NCI-H748 (cell line): ENCODE data around the gene CROCC.
"Not testable (repeated sequence)": the region's sequence is repeated elsewhere in the genome, so short reads cannot be mapped to it uniquely, and the experiment has no call there.

ENCODE experiments used
- DNase-seq: peaks from one replicate; lab custom pipeline; 2025; ENCODE audit not compliant: unreplicated experiment; lab: John Stamatoyannopoulos, UW

CROCC gene

DNA sequence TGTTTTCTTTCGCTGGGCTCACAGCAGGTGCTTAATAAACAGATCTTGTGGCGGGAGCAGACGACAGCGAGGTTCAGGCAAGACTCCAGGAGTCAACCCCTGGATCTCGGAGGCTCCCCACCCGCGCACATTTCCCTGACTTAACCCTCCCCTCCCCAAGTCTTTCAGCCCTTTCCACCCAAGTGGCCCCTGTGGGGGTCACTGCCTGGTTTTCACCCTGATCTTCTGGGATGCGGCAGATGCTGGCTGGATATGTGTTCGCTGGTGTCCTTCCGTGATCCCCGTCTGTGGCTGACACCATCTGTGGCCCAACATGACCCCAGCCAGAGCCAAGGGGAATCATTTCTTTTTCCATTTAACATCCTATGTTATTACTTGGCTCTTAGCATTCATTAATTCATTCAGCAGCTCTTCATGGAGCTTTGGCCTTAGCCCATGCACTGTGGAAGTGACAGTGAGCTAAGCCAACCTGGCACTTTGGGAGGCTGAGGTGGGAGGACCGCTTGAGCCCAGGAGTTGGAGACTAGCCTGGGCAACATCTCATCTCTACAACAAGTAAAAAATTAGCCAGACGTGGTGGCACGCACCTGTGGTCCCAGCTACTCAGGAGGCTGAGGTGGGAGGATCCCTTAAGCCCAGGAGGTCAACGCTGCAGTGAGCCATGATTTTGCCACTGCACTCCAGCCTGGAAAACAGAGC lies 6.7 kb upstream of the CROCC start:
- peak; percentile 44 for DNase-seq

DNA sequence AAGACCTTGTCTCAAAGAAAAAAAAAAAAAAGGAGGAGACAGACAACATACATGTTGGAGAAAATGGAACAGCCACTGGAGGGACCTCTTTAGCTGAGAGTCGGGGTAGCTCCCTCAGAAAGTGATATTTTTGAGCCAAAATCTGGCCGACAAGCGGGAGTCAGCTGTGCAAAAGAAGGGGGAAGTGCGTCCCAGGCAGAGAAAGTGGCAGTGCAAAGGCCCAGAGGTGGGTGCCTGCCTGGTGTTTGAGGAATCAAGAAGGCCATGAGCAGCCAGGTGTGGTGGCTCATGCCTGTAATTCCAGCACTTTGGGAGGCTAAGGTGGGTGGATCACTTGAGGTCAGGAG lies 6.1 kb upstream of the CROCC start:
- peak; percentile 17 for DNase-seq

DNA sequence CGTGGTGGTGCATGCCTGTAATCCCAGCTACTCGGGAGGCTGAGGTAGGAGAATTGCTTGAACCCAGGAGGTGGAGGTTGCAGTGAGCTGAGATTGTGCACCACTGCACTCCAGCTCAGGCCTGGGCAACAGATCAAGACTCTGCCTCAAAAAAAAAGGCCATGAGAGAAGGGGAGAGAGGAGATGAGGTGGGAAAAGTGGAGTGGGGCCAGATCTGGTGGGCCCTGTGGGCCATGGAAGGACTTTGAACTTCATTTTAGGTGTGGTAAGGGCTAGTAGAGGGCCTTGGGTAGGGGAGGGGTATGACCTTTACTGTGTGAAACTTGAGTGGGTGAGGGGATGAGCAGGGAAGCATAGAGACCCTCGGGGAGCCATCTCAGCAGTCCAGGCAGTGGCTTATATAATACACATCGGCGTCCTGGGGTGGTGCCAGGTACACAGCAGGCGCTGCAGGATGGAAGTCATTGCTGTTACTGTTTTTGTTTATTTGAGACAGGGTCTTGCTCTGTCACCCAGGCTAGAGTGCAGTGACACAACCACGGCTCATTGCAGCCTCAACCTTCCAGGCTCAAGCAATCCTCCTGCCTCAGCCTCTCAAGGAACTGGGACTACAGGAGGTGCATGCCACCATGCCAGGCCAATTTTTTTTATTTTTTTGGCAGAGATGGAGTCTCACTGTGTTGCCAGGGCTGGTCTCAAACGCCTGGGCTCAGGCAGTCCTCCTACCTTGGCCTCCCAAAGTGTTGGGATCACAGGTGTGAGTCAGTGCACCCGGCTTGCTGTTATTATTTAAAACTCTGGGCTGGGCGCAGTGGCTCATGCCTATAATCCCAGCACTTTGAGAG lies 5.5 kb upstream of the CROCC start:
- DNase-seq, result not testable (repeated sequence)

DNA sequence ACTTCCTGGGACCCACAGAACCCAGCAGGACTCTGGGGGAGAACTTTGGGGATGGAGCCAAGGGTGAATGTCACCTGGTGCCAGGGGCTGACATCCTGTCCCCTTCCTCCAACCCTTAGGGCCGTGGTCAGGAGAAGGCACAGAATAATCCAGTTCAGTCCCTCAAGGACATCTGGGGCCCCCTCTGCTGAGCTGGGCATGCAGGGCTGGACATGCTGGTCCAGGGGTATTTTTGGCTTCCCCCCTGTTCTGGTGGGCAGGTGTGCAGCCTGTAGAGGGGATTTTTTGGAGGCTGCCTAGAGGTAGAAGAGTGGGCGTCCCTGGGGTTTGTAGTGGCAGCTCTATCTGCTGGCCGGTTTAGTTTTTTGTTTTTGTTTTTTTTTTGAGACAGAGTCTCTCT lies 3.4 kb upstream of the CROCC start:
- no peak for DNase-seq

DNA sequence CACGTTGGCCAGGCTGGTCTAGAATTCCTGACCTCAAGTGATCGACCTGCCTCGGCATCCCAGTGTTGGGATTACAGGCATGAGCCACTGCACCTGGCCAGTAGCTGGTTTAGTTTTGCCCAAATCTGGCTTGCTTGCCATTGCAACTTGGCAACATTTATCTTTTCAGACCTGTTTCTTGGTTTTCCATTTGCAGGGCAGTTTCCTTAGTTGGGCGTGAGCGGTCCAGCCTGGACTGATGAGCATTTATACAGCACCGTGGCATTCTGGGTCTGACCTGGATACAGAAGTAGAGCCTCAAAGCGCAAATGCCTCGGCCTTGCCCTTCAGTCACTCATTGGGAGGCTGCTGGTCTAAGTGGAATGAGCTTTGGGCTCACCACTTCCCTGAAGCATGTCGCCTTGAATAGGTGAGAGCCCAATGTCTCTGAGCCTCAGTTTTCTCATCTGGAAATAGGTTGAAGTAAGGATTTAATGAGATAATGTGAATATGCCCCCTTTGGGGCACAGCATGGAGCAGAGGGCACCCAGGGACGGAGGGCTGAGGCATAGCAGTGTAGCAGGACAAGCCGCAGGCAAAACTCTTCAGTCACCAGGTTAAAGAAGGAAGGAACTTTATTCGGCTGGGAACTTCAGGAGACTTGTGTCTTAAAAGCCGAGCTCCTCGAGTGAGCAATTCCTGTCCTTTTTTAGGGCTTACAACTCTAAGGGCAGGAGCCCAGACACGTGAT lies 2.6 kb upstream of the CROCC start:
- not testable (repeated sequence) for DNase-seq

DNA sequence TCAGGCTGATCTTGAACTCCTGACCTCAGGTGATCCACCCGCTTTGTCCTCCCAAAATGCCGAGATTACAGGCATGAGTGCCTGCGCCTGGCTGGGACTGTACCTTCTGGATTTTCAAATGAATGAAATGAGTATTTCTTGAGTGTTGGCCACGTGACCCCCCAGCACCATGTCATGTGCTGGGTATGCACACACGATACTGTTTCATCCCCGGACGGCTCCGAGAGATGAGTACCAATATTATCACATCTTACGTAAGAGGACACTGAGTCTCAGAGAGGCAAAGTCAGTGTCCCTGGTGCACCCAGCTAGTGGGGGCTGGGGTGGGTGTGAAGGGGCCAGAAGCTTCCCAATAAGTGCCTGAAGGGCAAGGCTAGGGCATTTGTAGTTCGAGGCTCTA lies 780 bp upstream of the CROCC start:
- DNase-seq, result no peak

DNA sequence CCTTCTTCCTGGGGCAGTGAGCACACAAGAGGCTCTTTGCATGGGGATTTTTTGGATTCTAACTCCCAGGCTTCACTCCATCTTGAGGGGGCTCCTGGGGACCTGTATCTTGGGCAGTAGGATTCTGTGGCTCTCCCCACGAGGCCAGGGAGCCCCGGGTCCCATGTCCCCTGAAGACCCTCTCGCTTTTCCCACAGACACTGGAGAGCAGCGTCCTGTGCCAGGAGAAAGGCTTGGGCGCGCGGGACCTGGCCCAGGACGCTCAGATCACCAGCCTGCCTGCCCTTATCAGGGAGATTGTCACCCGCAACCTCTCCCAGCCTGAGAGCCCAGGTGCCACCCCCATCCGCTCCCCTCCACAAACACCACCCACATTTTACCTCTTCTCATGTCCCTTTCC lies 735 bp downstream of the CROCC start:
- no peak for DNase-seq

DNA sequence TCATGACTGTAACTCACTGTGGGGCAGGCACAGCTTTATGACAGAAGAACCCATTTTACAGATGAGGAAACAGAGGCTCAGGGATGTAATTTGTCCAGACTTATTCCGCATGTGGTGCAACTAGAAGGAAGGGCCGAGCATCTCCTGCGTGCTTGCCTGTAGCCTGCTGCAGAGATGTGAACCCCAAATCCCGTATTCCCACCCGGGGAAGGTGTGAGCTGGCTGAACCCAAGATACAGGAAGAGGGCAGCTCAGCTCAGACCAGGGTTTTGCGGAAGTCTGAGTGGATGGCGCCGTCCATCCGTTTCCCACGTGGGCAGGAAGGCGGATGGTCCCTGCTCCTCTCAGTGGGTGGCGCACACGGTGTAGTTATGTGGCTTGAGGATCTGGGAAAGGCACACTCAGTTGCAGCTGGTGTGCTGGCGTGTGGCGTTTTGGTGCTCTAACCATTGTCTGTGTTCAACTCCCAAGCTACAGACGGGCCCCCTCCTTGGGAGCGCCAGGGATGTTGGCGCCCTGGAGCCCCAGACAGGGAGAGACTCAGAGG lies 1.2 kb downstream of the CROCC start:
- peak; percentile 26 for DNase-seq

DNA sequence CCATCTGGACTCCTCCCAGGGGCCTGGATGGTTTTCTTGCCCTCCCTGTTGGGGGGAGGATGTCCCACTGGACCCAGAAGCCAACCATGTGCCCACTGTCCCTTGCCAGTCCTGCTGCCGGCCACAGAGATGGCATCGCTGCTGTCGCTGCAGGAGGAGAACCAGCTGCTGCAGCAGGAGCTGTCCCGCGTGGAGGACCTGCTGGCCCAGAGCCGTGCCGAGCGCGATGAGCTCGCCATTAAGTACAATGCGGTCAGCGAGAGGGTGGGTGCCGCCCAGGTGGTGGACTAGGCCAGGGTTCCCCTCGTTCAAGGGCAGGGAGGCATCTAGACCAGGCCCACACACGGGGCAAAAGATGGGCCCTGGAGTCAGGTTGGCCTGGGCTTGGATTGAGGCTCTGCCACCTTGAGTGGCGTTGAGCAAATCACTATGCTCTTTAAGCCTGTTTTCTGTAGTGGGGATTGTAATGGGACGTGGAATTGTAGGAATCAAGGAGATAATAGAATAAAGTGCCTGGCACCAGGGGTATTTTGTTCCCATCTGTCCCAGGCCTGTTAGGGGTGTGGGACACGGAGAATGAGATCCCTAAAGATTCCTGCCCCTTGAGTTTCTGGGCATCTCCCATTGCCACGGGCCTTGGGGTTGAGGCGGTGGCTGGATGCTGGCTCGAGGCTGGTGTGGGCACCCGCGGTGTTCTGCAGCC lies 2.6 kb downstream of the CROCC start:
- DNase-seq, result no peak

DNA sequence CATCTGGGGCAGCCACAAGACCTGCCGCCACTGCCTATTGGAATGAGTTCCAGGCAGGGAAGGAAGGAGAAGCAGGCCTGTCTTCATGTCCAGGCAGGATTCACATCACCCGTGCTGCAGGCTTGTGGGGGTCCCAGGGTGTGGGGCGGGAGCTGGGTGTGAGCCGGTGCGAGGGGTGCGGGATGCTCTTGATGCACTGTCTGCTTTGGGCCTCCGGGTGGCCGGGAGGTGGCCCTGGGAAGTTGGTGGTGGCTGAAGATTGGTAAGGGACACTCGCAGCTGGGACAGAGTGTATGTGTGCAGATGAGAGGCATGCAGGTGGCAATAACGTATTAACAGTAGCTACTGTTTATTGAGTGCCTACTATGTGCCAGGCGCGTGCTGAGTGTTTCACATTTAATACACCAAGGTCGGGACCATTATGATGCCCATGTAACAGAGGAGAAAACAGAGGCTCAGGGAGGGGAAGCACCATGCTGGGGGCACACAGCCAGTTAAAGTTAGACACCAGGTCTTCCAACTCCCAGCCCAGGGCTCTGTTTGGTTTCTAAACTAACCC lies 3.3 kb downstream of the CROCC start:
- DNase-seq, result no peak

DNA sequence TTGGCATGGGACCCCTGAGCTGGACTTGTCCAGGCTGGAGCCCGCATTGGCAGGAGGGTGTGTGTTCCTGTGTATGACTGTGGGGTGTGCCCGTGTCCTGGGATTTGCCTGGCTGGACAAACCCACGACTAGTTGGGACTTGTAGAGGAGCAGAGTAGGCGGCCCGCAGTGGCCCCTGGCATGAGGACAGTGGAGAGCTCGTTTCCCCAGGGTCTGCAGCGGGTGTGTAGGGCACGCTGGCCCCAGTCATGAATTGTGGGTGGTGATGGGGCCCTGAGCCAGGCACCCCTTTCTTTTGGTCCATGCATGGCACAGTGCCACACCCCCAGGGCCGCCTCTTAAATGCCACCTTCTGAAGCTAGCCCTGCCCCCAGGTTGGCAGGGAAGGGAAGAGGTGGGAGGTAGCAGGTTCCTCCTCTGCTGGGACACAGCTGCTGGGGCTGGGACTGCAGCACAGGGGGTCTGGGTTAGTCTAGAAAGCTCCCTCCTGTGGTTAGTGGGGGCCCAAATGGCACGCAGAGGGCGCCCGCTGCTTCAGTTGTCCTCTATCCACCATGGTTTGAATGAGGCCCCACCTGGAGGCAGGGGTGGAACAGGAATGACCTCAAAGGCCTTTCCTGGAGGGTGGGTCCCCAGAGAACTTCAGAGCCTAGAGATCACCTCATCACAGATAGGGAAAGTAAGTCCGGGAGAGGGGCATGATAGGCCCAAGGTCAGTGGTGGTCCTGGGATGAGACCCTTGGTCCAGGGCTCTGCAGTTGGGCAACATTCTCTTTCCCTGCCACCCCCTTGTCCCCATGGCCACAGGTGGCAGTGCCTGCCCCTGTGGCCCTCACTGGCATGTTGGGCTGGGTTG lies 4.1 kb downstream of the CROCC start:
- DNase-seq, result no peak

DNA sequence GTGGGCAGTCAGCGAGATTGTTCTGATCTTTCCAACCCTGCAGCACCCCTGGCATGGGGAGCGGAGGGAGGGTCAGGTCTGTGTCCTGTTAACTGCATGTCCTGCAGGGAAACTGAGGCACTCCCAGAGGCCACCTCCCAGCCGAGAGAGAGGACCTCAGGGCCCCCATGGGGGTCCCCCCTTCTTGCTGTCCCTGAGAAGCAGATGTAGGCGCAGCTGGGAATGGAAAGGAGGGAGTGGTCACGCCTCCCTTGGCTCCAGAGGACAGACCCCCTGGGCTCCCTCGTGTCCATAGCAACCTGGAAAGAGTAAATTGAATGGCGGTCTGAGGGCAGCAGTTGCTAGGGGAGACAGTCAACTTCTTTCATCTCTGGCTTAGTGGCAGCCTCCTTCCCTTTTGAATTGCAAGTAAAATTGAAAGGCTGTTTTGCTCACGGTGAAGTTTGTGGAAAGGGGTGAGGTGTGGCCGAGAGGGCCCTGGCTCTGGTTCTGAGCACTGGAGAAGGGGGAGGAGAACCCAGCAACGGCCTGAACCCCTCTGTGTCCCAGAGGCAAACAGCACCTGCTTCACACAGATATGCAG lies 4.9 kb downstream of the CROCC start:
- peak; percentile 97 for DNase-seq

DNA sequence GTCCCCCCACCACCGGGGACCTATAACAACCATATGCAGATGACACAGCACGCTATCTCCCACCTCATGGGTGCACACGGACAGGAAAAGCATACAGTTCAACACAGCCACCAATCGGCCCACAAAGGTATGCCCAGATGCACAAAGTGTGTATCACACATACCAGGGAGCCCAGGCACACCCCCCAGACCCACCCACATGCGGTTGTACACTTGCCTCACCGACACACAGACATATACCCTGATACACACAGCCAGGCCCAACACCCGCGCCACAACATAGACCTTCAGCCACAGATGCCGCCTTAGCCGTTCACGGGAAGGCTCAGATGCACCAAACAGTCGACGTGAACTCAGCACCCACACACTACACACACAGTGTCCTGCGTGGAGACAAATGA lies 5.5 kb downstream of the CROCC start:
- no peak for DNase-seq

DNA sequence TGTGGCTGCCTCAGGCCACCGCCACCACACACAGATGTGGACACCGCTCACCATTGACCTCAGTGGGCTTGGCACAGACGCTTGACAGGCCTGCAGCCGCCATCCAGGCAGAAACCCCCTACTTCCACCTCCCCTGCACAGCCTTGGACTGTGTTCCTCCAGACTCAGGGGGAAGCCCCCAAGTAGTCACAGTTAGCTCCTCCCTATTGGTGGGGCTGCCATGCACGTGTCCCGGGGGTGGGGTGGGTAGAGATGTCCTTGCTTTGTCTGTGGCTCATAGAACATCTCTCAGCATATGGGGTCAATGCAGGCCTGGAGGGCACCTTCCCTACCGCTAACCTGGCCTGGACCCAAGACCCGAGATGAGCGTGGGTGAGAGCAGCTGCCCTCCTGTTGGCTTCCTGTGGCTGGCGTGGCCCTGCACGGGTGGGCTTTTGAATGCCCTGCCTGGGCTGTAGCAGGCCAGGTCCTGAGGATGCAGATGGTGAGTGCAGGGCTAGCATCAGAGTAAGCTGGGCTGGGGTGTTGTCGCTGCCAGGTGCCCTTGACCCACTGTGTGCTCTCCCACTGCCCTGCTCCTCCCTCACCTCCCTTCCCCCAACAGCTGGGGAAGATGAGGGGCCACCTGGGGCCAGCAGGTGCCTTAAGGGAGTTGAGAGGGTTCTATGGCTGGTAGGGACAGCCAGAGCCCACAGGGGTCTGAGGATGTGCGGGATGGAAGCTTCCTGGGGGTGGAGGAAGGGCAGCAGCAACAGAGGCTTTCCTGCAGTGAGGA lies 6.2 kb downstream of the CROCC start:
- DNase-seq, result no peak

DNA sequence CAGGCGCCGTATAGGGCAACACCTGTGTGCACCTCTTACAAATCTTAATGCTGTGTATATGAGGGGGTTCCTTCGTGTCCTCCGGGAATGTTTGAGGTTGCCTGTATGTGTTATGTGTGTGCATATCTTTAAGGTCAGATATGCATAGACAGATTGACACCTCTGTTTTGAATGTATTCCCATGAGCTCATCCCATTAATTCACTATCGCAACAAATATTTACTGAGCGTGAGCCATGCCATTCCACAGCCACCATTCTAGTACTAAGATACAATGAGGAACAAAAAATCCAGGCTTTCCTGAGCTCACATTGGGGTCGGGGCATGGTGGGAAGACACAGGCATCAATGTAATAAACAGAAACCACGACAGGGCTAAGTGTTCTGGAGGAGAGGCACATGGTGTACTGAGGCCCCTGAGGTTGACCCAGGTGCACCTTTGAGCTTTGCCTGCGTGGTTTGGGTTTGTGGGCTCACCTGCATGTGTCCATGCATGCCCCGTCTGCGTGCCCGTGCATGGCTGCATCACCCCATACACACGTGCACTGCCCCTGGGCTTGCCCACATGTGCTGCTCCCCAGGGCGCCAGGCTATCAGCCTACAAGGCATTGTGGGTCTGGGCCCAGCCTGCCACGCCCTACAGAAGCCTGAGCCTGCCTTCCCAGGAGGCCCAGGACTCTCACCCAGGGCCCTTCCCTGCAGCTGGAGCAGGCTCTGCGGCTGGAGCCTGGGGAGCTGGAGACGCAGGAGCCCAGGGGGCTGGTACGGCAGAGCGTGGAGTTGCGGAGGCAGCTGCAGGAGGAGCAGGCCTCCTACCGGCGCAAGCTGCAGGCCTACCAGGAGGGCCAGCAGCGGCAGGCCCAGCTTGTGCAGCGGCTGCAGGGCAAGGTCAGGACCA lies 7.7 kb downstream of the CROCC start:
- DNase-seq, result not testable (repeated sequence)

DNA sequence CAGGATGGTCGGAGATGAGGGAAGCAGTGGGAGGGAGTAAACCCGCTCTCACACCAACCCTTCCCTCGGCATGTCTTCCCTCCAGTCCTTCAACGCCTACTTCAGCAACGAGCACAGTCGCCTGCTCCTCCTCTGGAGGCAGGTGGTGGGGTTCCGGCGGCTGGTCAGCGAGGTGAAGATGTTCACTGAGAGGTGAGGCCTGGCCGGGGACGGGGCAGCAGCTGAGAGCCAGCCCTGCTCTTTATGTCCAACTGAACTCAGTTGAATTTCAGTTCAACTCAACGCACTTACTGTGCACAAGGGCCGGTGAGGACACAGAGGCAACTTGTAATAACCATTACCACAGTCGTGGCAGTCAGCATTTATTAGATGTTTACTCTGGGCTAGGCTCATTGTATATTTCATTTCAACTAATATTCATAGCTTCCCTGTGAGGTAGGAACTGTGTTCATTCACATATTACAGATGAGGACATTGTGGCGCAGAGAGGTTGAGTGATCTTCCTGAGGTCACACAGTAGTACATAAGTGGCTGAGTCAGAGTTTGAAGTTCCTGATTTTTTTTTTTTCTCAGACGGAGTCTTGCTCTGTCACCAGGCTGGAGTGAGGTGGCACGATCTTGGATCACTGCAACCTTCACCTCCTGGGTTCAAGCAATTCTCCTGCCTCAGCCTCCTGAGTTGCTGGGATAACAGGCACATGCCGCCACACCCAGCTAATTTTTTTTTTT lies 9.6 kb downstream of the CROCC start:
- DNase-seq, result not testable (repeated sequence)

DNA sequence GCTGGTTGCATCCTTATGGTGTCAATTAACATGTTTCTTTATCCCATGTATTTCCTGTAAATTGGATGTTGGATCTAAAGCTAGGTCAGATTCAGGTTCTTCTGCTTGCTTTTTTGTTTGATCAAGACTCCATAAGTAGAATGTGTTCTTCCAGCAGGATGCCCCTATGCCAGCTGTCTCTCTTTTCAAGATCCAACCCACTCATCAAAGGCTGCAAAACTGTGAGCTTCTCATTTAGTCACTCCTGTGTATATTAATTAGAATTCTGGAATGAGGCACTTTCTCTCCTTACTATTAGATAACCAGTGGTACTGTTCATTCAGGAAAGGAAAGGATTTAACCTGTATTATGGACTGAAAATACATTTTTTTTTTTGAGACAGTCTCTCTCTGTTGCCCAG lies 12.2 kb downstream of the CROCC start:
- DNase-seq, result not testable (repeated sequence)
